Heart right ventricle (tissue), 16 donors: ENCODE results near the gene ILDR1. TPM values are rescaled to one million over a fixed set of nuclear protein-coding genes. Genes with fewer than 3 reads are reported as not detected.
"Not testable (repeated sequence)": the region's sequence is repeated elsewhere in the genome, so short reads cannot be mapped to it uniquely, and the experiment has no call there.

Source experiments
- ATAC-seq, 8 donors: fragments of 200-7000 bp; cut with Tn5 transposase; one replicate each; pipeline ENCODE4 v1.9.1; 2020; ENCODE audit warnings: mild to moderate bottlenecking in 8 of 8, moderate library complexity in 8 of 8, moderate number of reproducible peaks in 1 of 8
- DNase-seq, 2 donors: peaks; one replicate each; pipeline ENCODE4 v3.0.0-alpha.2; 2020
- H3K27ac ChIP-seq, 10 donors: fragments of 200-600 bp; sonication (generic) in 2 of 10; one replicate each; pipeline versions ENCODE4 v1.5.0 to v1.8.0; 2020 to 2022; ENCODE audit warnings: mild to moderate bottlenecking in 3 of 10
- H3K27me3 ChIP-seq, 7 donors: fragments of 200-600 bp; one replicate each; pipeline ENCODE4 v1.8.0; 2021 to 2022; ENCODE audit warnings: mild to moderate bottlenecking in 2 of 7
- H3K36me3 ChIP-seq, 9 donors: fragments of 200-600 bp; sonication (generic) in 1 of 9; one replicate each; pipeline versions ENCODE4 v1.5.0 to v1.8.0; 2020 to 2022; ENCODE audit warnings: mild to moderate bottlenecking in 2 of 9
- H3K4me1 ChIP-seq, 9 donors: fragments of 200-600 bp; sonication (generic) in 1 of 9; one replicate each; pipeline versions ENCODE4 v1.5.0 to v1.8.0; 2020 to 2022; ENCODE audit warnings: mild to moderate bottlenecking in 4 of 9
- H3K4me3 ChIP-seq, 10 donors: fragments of 200-600 bp; sonication (generic) in 2 of 10; one replicate each; pipeline versions ENCODE4 v1.5.0 to v1.8.0; 2020 to 2022; ENCODE audit warnings: mild to moderate bottlenecking in 7 of 10, moderate library complexity in 2 of 10
- H3K9me3 ChIP-seq, 11 donors: fragments of 200-600 bp in 10 of 11; sonication (generic) in 2 of 11; one replicate each; pipeline versions ENCODE4 v1.5.0 to v1.8.0; 2013 to 2022; ENCODE audit warnings: mild to moderate bottlenecking in 2 of 11, control low read depth in 1 of 11, moderate library complexity in 1 of 11
- WGBS, 2 donors: extraction: QIAGEN DNeasy Blood & Tissue Kit; methylation state at CpG; one replicate each; pipeline ENCODE4 v1.1.7; 2013; ENCODE audit warnings: inconsistent platforms in 1 of 2; 5-methylcytosine and 5-hydroxymethylcytosine counted together
- intact Hi-C, 10 donors: fragments of 100-400 bp; cut with DNase I; formaldehyde crosslinking; loops; one replicate each; pipeline versions ENCODE4 v1.11.1 to v1.14.2; 2022
- polyA plus RNA-seq, 2 donors: library from polyadenylated mRNA; stranded (reverse); fragments of 200-250 nt; gene quantifications; one replicate each; pipeline ENCODE4 v1.2.3, GENCODE V29; 2013
- total RNA-seq, 10 donors: library from RNA; stranded (reverse); fragmentation: NEBNext Ultra II Directional in 3 of 10; extraction: Animal tissue kit (Norgen Biotek cat#: 25700) in 3 of 10; gene quantifications; one replicate each; pipeline versions ENCODE4 v1.2.1 to v1.2.4, GENCODE V29; 2021 to 2023
- TF ChIP-seq, protein P1 (sequence below), 9 donors: fragments of 200-600 bp; sonication (generic) in 2 of 9; IDR thresholded peaks; one replicate each; pipeline versions ENCODE4 v1.5.0 to v1.8.0; 2021 to 2022; ENCODE audit warnings: antibody characterized with exemption in 9 of 9, mild to moderate bottlenecking in 5 of 9, moderate library complexity in 1 of 9
- donor health status: Arrhythmogenic right ventricular cardiomyopathy.
- donor health status: ischemic (EF 13 %, LVEDD 7.1; RV severe dilation, severe dysfunction).
- donor health status: healthy with polysubstance abuse.
- donor health status: DM: no; HTN: yes; CAD: no.
- donor health status: DM: no; HTN: no; CAD: no.
- donor health status: ischemic (EF 25% LVEDD 6.9; RV normal size, moderate dysfunction).
- donor health status: ischemic (EF 25% LVEDD 5.7; RV mildly dilated, moderate dysfunction).
- donor health status: healthy.
- donor health status: DM: yes; HTN: yes; CAD: no.
- donor health status: Ischemic cardiomyopathy.
- donor health status: ischemic (EF 35%, LVEDD 5.7; RV mildly dilated, moderate dysfunction).
- donor health status: nonischemic (EF 11% LVEDD 7.7; RV severe dilation, severe dysfunction).
- donor health status: DM: yes; HTN: yes; CAD: no.
- donor health status: PGD.
- donor health status: ischemic (EF 29% LVEDD 5.4; RV normal size, mild dysfunction).
- donor health status: nonischemic (EF 23%, LVEDD 6.1; RV moderate dilation, normal function).

ILDR1 gene
- total and polyA plus RNA-seq, 12 donors: 0.13 to 0.25 (median 0.19) TPM; not detected in 8

DNA sequence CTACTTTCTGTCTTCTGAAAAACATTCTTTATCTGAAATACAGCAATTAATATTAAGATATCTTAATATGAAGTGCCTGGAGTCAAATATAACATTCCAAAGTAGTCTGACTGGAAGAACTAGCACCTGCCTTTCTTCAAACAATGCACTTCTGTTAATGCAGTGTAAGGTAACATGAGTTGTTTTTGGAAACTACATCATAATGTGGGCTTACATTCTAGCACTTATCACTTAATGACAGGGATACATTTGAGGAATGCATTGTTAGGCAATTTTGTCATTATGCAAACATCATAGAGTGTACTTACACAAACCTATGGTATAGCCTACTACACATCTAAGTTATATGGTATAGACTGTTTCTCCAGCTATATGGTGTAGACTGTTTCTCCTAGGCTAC, 78.6 kb downstream of the ILDR1 start:
- Histone ChIP-seq H3K27ac (no peak overlapping the region), H3K27me3 (no peaks in the 10 kb centered on the region), H3K4me1 (no peaks in the 10 kb centered on the region), H3K4me3 (no peak overlapping the region), H3K36me3 (peaks cover 0 to 18% (median 0%) of the 10 kb centered on the region in 9 donors), H3K9me3 (no peaks in the 10 kb centered on the region)
- no peak for DNase-seq
- intact Hi-C loops: no loop called here
- no peak for ATAC-seq
- TF ChIP-seq, protein P1, sequence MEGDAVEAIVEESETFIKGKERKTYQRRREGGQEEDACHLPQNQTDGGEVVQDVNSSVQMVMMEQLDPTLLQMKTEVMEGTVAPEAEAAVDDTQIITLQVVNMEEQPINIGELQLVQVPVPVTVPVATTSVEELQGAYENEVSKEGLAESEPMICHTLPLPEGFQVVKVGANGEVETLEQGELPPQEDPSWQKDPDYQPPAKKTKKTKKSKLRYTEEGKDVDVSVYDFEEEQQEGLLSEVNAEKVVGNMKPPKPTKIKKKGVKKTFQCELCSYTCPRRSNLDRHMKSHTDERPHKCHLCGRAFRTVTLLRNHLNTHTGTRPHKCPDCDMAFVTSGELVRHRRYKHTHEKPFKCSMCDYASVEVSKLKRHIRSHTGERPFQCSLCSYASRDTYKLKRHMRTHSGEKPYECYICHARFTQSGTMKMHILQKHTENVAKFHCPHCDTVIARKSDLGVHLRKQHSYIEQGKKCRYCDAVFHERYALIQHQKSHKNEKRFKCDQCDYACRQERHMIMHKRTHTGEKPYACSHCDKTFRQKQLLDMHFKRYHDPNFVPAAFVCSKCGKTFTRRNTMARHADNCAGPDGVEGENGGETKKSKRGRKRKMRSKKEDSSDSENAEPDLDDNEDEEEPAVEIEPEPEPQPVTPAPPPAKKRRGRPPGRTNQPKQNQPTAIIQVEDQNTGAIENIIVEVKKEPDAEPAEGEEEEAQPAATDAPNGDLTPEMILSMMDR (IDR thresholded peaks at IDR 0.05): no peak

DNA sequence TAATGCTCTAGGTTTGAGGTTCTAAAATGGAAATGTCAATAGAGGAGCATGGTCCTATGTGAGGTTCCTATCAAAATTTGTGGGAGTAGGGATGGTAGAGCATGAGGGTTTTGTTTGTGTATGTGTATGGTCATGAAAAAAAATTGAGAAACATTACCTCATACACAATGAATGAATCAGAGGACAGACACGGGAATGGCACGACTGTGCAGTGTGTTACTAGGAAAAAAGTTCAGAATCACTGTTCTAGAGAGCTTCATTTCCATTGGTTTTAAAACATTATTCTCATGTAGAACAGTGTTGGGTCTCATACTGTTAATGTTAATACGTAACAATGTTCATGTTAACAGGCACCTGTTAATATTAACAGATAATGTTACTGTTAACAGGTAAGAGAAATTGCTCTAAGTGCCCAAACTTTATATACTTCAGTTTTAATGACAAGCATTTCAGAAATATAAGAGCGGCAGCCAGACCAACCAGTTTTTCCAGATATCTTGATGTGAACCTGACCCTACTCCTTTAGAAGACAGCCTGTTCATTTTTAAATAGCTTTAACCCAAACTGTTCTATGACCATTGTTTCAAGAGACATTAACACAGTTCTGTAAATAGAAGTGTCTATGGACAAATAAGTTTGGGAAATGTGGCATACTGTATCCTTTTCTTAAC, 79.8 kb downstream of the ILDR1 start:
- Histone ChIP-seq H3K27me3 (no peaks in the 10 kb centered on the region), H3K27ac (no peak overlapping the region), H3K4me3 (no peak overlapping the region), H3K9me3 (no peaks in the 10 kb centered on the region), H3K4me1 (no peaks in the 10 kb centered on the region), H3K36me3 (peaks cover 0 to 22% (median 0%) of the 10 kb centered on the region in 9 donors)
- DNase-seq: no peak
- TF ChIP-seq, protein P1 (IDR thresholded peaks at IDR 0.05): no peak
- 81 to 86% methylated on average over 4 of the region's 4 CpGs for WGBS, 2 donors
- intact Hi-C loops: no loop called here
- no peak for ATAC-seq

DNA sequence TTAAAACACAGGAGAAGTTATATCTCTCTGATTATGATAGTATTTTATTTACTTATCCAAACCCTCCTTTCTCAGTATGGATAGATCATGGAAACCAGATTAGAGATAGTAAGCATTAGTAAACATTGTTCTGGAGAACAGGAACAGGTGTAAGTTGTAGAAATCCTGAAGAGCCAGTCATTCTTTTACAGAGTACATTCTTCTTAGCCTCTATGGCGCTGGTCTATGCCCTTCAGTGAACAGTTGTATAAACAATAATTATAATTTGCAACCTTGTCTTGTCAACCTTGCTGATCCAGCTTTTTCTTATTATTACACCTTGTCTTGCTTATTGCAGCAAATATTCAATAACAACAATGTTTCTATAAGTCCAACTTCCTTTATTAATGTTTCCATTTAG, 80.5 kb downstream of the ILDR1 start:
- Histone ChIP-seq H3K36me3 (peaks cover 0 to 22% (median 0%) of the 10 kb centered on the region in 9 donors), H3K9me3 (no peaks in the 10 kb centered on the region), H3K27ac (no peak overlapping the region), H3K4me3 (no peak overlapping the region), H3K27me3 (no peaks in the 10 kb centered on the region), H3K4me1 (no peaks in the 10 kb centered on the region)
- intact Hi-C loops: no loop called here
- DNase-seq: no peak
- 88 to 93% methylated on average over 1 of the region's 1 CpG for WGBS, 2 donors
- ATAC-seq: no peak
- TF ChIP-seq, protein P1 (IDR thresholded peaks at IDR 0.05): no peak

DNA sequence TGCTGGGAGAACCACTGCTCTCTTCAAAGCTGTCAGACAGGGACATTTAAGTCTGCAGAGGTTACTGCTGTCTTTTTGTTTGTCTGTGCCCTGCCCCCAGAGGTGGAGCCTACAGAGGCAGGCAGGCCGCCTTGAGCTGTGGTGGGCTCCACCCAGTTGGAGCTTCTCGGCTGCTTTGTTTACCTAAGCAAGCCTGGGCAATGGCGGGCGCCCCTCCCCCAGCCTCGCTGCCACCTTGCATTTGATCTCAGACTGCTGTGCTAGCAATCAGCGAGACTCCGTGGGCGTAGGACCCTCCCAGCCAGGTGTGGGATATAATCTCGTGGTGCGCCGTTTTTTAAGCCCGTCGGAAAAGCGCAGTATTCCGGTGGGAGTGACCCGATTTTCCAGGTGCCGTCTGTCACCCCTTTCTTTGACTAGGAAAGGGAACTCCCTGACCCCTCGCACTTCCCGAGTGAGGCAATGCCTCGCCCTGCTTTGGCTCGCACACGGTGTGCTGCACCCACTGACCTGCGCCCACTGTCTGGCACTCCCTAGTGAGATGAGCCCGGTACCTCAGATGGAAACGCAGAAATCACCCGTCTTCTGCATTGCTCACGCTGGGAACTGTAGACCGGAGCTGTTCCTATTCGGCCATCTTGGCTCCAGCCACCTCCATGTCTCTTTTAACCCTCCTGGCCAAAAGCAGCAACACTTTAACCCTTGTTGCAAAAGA, 83.7 kb downstream of the ILDR1 start:
- H3K9me3 ChIP-seq, H3K4me1 ChIP-seq, H3K4me3 ChIP-seq, DNase-seq, intact Hi-C loops, H3K27me3 ChIP-seq, H3K27ac ChIP-seq, ATAC-seq: not testable (repeated sequence)
- H3K36me3 ChIP-seq: peaks cover 0 to 22% (median 0%) of the 10 kb centered on the region in 9 donors
- WGBS, 2 donors: 94% methylated on average over 26 to 29 of the region's 29 CpGs

Other genes starting within 250 kb of the ILDR1 start
- gene IQCB1, start 187.2 kb downstream of the ILDR1 start, total RNA-seq: 1 to 10 TPM; 4.9 to 9.9 (median 7.1) TPM
- 1 to 10 TPM; 5.1 to 9.8 TPM for gene IQCB1, start 187.2 kb downstream of the ILDR1 start, polyA plus RNA-seq
- gene EAF2, start 187.0 kb downstream of the ILDR1 start, total RNA-seq: 1 to 10 TPM; 1.8 to 7.0 (median 3.3) TPM
- 1 to 10 TPM; 3.7 to 7.4 TPM for gene EAF2, start 187.0 kb downstream of the ILDR1 start, polyA plus RNA-seq
- gene SLC15A2, start 127.8 kb downstream of the ILDR1 start, total RNA-seq: 10 to 100 TPM in 1 of 10 donors, 1 to 10 TPM in 9; 2.3 to 14.9 (median 4.6) TPM
- 1 to 10 TPM in 1 of 2 donors, under 1 TPM in 1; 0.45 to 2.1 TPM for gene SLC15A2, start 127.8 kb downstream of the ILDR1 start, polyA plus RNA-seq
- 10 to 100 TPM in 1 of 10 donors, 1 to 10 TPM in 7, under 1 TPM in 2; 0.64 to 14.7 (median 1.4) TPM for gene CD86, start 33.1 kb upstream of the ILDR1 start, total RNA-seq
- gene CD86, start 33.1 kb upstream of the ILDR1 start, polyA plus RNA-seq: 1 to 10 TPM; 1.1 to 2.3 TPM
- gene CASR, start 161.4 kb upstream of the ILDR1 start, total RNA-seq: not detected
- not detected for gene CASR, start 161.4 kb upstream of the ILDR1 start, polyA plus RNA-seq